Measurements from ENCODE around the gene TMEM143.

DNA sequence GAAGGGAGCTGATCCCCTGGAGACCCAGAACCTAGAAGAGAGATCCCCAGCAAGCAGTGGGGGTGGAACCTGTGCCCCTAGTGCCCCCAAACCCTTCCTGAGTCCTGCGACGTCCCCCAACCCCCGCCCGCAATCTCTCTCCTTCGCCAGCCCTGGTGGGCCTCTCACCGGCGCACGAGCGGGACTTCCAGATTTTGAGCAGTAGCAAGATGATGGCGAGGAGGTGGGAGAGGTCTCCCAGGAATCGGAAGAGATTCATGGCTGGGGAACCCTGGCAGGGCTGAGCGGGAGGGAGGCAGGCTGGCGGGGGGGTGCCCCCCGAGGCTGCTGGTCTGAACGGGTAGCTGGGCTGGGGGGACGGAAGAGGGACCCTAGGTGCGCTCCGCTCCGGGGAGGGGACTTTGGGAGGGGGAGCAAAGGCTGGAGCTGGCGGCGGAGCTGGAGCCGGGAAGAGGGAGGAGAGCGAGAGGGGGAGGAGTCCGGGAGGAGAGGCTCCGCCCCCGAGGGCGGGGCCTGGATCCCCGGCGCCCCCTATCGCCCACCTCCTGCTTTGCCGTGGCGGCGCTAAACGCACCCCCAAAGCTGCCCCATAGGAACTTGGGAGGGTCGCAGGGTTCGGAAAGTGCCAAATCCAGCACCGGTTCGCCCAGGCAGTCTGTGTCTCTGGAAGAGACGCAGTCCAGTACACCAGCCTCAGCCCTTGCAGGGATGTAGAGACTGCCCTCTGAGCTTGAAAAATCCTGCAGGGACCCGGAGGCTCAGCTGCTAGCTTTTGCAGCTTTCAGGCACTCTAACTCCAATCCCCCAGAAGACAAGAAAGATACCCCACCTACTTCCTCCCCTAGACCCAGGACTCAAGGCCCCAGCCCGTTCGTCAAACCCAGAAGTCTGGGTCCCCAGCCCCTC lies 27.6 kb upstream of the TMEM143 start, which contains the start of gene KDELR1:
- TF ChIP-seq CTCF (IDR thresholded peaks at IDR 0.05) = peak in 2 of 3 experiments; percentile 50 to 86
- TF ChIP-seq POLR2A (IDR thresholded peaks at IDR 0.05) = peak in 1 of 2 donors; percentile 53
- TF ChIP-seq POLR2AphosphoS5 (IDR thresholded peaks at IDR 0.05; ENCODE audit: insufficient read depth in 1 of 2, low read depth in 1 of 2) = peak in 1 of 2 donors; percentile 88
